ENCODE results near the gene SELENOP.

DNA sequence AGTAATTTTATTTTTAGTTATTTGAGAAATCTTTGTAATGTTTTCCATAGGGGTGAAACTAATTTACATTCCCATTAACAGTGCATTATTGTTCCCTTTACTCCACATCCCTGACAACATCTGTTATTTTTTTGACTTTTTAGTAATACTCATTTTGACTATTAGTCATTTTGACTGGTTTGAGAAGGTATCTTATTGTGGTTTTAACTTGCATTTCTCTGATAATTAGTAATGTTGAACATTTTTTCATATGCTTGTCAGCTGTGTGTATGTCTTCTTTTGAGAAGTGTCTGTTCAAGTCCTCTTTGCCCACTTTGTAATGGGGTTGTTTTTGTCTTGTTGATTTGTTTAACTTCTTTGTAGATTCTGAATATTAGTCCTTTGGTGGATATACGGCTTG, 27.6 kb downstream of the SELENOP start:
- TF ChIP-seq, protein P1, sequence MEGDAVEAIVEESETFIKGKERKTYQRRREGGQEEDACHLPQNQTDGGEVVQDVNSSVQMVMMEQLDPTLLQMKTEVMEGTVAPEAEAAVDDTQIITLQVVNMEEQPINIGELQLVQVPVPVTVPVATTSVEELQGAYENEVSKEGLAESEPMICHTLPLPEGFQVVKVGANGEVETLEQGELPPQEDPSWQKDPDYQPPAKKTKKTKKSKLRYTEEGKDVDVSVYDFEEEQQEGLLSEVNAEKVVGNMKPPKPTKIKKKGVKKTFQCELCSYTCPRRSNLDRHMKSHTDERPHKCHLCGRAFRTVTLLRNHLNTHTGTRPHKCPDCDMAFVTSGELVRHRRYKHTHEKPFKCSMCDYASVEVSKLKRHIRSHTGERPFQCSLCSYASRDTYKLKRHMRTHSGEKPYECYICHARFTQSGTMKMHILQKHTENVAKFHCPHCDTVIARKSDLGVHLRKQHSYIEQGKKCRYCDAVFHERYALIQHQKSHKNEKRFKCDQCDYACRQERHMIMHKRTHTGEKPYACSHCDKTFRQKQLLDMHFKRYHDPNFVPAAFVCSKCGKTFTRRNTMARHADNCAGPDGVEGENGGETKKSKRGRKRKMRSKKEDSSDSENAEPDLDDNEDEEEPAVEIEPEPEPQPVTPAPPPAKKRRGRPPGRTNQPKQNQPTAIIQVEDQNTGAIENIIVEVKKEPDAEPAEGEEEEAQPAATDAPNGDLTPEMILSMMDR (conservative IDR thresholded peaks at IDR 0.05) = no peak
- TF ChIP-seq EZH2 (IDR thresholded peaks at IDR 0.05; ENCODE audit: low read depth) = no peak
